Adrenal gland (tissue), 12 donors: ENCODE data around the gene SLC19A1. TPM values are rescaled to one million over a fixed set of nuclear protein-coding genes. Genes with fewer than 3 reads are reported as not detected.

Experiments used
- DNase-seq, 7 donors: peaks; one replicate each; pipeline ENCODE4 v3.0.0-alpha.2; 2019 to 2020
- H3K27ac ChIP-seq, 5 donors: fragments of 200-600 bp; sonication (generic) in 4 of 5; 1 replicate in 3 of 5; 2 replicates in 2 of 5; pipeline versions ENCODE4 v1.5.1 to v1.8.0; 2016 to 2020; ENCODE audit warnings: mild to moderate bottlenecking in 1 of 5
- H3K27me3 ChIP-seq: fragments of 200-600 bp; 2 replicates; pipeline ENCODE4 v1.8.0; 2021
- H3K36me3 ChIP-seq, 2 donors: fragments of 200-600 bp; replicated peaks in 1 of 2; 1 replicate in 1 of 2; 2 replicates in 1 of 2; pipeline versions ENCODE4 v1.5.1 to v1.8.0; 2018 to 2022
- H3K4me1 ChIP-seq, 2 donors: fragments of 200-600 bp; replicated peaks in 1 of 2; 1 replicate in 1 of 2; 2 replicates in 1 of 2; pipeline versions ENCODE4 v1.5.1 to v1.8.0; 2018 to 2021
- H3K4me3 ChIP-seq, 4 donors: fragments of 200-600 bp; sonication (generic) in 3 of 4; one replicate each; pipeline ENCODE4 v1.5.1; 2016 to 2018
- H3K9me3 ChIP-seq, 3 donors: fragments of 200-600 bp; sonication (generic) in 1 of 3; replicated peaks in 1 of 3; 1 replicate in 2 of 3; 2 replicates in 1 of 3; pipeline versions ENCODE4 v1.5.1 to v1.8.0; 2016 to 2021
- CTCF ChIP-seq, 6 experiments: fragments of 450-650 bp in 4 of 6; fragments of 200-600 bp in 2 of 6; sonication (generic) in 1 of 6; IDR thresholded peaks; 1 replicate in 5 of 6; 2 replicates in 1 of 6; pipeline versions ENCODE4 v1.5.1 to v1.8.0; 2016 to 2021; ENCODE audit warnings: antibody characterized with exemption in 6 of 6, mild to moderate bottlenecking in 2 of 6, moderate library complexity in 1 of 6
- POLR2A ChIP-seq, 2 donors: fragments of 450-650 bp; IDR thresholded peaks; one replicate each; pipeline ENCODE4 v1.6.1; 2017; ENCODE audit warnings: antibody characterized with exemption in 2 of 2, mild to moderate bottlenecking in 2 of 2, moderate library complexity in 1 of 2
- WGBS, 4 donors: extraction: QIAGEN DNeasy Blood & Tissue Kit in 2 of 4; methylation state at CpG; one replicate each; pipeline versions ENCODE4 v1.1.5 to v1.1.7; 2013 to 2017; 5-methylcytosine and 5-hydroxymethylcytosine counted together
- intact Hi-C, 2 donors: fragments of 100-400 bp; cut with DNase I; formaldehyde crosslinking; loops; one replicate each; pipeline versions ENCODE4 v1.14.1 to v1.15.0; 2022 to 2023
- polyA plus RNA-seq, 3 donors: library from polyadenylated mRNA; stranded (reverse); fragments of 200-250 nt in 2 of 3; fragments of 350-450 nt in 1 of 3; fragmentation: Illumina TruSeq in 1 of 3; extraction: RNeasy Lipid Tissue Mini Kit (QIAGEN cat#74804) in 1 of 3; gene quantifications; one replicate each; pipeline ENCODE4 v1.2.3, GENCODE V29; 2013 to 2014
- total RNA-seq, 9 donors: library from RNA; depleted of rRNA in 4 of 9; stranded (reverse); fragments of >200 nt in 4 of 9; fragments of 120-200 nt in 1 of 9; fragmentation: NEBNext Ultra II Directional in 1 of 9; extraction: Animal tissue kit (Norgen Biotek cat#: 25700) in 1 of 9; gene quantifications; one replicate each; pipeline versions ENCODE4 v1.1.0 to v1.2.4, GENCODE V29; 2013 to 2023
- donor health status: healthy with polysubstance abuse.
- donor health status: Bipolar disorder and iron deficiency.
- donor health status: DM: yes; HTN: yes; CAD: no.
- donor health status: DM: no; HTN: no; CAD: no.
- donor health status: DM: no; HTN: no; CAD: no.
- donor health status: DM: yes; HTN: yes; CAD: no.

Gene SLC19A1
- total and polyA plus RNA-seq, 12 donors = 1.7 to 21.2 (median 15.3) TPM

- Histone ChIP-seq H3K4me1 (no peaks in the 10 kb centered on the region), H3K36me3 (peaks cover 0 to 43% of the 10 kb centered on the region in 2 donors), H3K9me3 (no peaks in the 10 kb centered on the region), H3K4me3 (no peak overlapping the region), H3K27ac (no peak overlapping the region), H3K27me3 (no peaks in the 10 kb centered on the region)
- intact Hi-C loops = no loop called here
- no peak for TF ChIP-seq POLR2A (IDR thresholded peaks at IDR 0.05)
- no peak for TF ChIP-seq CTCF (IDR thresholded peaks at IDR 0.05)
- DNase-seq = no peak
- 91 to 96% (median 94%) methylated on average over 13 to 21 of the region's 21 CpGs for WGBS, 4 donors
Measured at GRCh38 chr21:45493401-45494001, 48.7 kb downstream of the SLC19A1 start.

GRCh38 chr21:45492765-45493164 lies 49.5 kb downstream of the SLC19A1 start:
- Histone ChIP-seq H3K27ac (no peak overlapping the region), H3K4me1 (no peaks in the 10 kb centered on the region), H3K27me3 (no peaks in the 10 kb centered on the region), H3K9me3 (no peaks in the 10 kb centered on the region), H3K4me3 (no peak overlapping the region), H3K36me3 (peaks cover 0 to 43% of the 10 kb centered on the region in 2 donors)
- DNase-seq = no peak
- 90 to 100% (median 95%) methylated on average over 4 to 20 of the region's 20 CpGs for WGBS, 4 donors
- no peak for TF ChIP-seq CTCF (IDR thresholded peaks at IDR 0.05)
- TF ChIP-seq POLR2A (IDR thresholded peaks at IDR 0.05) = no peak
- intact Hi-C loops = no loop called here

DNA sequence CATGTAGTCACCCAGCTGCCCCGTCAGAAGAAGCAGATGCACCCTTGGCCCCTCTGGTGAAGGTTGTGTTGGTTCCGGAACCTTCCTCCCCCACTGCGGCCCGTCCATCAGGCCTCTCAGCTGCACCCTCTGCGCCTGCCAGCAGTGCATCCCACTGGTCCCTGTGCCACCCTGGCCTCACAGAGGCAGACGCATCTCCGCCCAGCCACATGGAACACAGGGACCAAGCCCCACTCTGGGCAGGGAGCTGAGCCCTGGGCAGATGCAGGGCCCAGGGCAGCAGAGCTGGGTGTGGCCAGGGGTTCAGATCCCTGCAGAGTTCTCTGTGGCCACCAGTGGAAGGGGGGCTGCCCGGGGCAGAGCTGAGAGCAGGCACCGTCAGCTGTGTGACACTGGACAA lies 50.6 kb downstream of the SLC19A1 start:
- Histone ChIP-seq H3K27me3 (no peaks in the 10 kb centered on the region), H3K27ac (no peak overlapping the region), H3K4me1 (no peaks in the 10 kb centered on the region), H3K9me3 (no peaks in the 10 kb centered on the region), H3K36me3 (peaks cover 0 to 31% of the 10 kb centered on the region in 2 donors), H3K4me3 (no peak overlapping the region)
- DNase-seq = no peak
- intact Hi-C loops = no loop called here
- WGBS, 4 donors = 91 to 100% (median 93%) methylated on average over 3 to 9 of the region's 9 CpGs
- TF ChIP-seq CTCF (IDR thresholded peaks at IDR 0.05) (no peak), POLR2A (IDR thresholded peaks at IDR 0.05) (no peak)

- no peaks in the 10 kb centered on the region for H3K9me3 ChIP-seq
- DNase-seq = no peak
- H3K36me3 ChIP-seq = peaks cover 0 to 26% of the 10 kb centered on the region in 2 donors
- intact Hi-C loops = no loop called here
- no peak overlapping the region for H3K27ac ChIP-seq
- H3K27me3 ChIP-seq = no peaks in the 10 kb centered on the region
- WGBS, 4 donors = 70 to 94% (median 86%) methylated on average over 4 to 20 of the region's 20 CpGs
- H3K4me3 ChIP-seq = no peak overlapping the region
- TF ChIP-seq POLR2A (IDR thresholded peaks at IDR 0.05) = no peak
- no peak for TF ChIP-seq CTCF (IDR thresholded peaks at IDR 0.05)
- no peaks in the 10 kb centered on the region for H3K4me1 ChIP-seq
Measured at GRCh38 chr21:45491056-45491455, 51.2 kb downstream of the SLC19A1 start.
